ENCODE data around the gene RTN4RL2.

DNA sequence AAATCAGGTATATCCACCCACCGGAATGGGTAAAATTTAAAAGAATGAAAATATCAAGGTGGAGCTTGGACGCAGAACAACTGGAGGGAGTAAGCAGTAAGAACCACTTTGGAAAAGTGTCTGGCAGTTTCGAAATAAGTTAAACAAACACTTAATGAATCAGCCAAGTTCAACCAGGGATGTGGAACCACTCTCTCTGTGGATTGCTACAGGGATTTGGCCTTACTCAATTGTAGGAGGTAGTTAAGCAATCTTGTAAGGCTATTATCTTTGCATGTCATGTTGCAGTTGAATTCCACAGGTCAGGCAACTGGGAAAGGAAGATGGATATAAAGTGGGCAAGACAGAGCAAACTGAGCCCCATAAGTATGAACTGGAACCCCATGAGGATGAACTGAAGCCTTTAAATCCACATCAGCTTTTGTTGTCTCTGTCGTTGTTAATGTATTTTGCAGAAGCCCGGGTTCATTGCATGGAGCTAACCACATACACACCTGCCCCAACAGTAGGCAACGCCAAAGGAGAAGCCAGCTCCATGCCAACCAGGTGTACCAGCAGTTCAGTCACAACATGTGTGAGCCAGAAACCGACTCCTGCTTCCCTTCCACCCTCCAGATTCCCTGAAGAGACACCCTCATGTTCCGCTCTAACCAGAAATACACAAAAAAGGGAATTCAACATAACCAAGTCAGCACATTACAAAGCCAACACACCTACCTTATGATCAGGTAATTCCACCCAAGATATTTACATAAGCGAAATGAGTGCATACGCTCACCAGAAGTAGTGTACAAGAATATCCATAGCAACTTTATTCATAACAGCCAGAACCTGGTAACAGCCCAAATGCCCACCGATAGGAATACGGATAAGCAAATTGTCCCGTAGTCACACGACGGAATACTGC is 25.4 kb upstream of the RTN4RL2 start:
- TF ChIP-seq, protein P1, sequence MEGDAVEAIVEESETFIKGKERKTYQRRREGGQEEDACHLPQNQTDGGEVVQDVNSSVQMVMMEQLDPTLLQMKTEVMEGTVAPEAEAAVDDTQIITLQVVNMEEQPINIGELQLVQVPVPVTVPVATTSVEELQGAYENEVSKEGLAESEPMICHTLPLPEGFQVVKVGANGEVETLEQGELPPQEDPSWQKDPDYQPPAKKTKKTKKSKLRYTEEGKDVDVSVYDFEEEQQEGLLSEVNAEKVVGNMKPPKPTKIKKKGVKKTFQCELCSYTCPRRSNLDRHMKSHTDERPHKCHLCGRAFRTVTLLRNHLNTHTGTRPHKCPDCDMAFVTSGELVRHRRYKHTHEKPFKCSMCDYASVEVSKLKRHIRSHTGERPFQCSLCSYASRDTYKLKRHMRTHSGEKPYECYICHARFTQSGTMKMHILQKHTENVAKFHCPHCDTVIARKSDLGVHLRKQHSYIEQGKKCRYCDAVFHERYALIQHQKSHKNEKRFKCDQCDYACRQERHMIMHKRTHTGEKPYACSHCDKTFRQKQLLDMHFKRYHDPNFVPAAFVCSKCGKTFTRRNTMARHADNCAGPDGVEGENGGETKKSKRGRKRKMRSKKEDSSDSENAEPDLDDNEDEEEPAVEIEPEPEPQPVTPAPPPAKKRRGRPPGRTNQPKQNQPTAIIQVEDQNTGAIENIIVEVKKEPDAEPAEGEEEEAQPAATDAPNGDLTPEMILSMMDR (IDR thresholded peaks at IDR 0.05), result no peak
- TF ChIP-seq POLR2A (IDR thresholded peaks at IDR 0.05) (no peak), EP300 (IDR thresholded peaks at IDR 0.05; ENCODE audit: low read depth) (peak; percentile 12)
